Gastroesophageal sphincter (tissue), 4 donors: Measurements from ENCODE around the gene SIPA1. TPM values are rescaled to one million over a fixed set of nuclear protein-coding genes. Genes with fewer than 3 reads are reported as not detected.

Source experiments
- ATAC-seq: fragments of 150-250 bp; one replicate; pipeline ENCODE4 v1.9.1; 2016; ENCODE audit warnings: mild to moderate bottlenecking, moderate library complexity
- H3K27ac ChIP-seq, 4 donors: fragments of 200-600 bp; sonication (generic) in 3 of 4; 1 replicate in 3 of 4; 2 replicates in 1 of 4; pipeline ENCODE4 v1.5.1; 2016 to 2019
- H3K27me3 ChIP-seq: fragments of 200-600 bp; sonication (generic); one replicate; pipeline ENCODE4 v1.5.1; 2019
- H3K36me3 ChIP-seq, 2 donors: fragments of 200-600 bp; sonication (generic); one replicate each; pipeline ENCODE4 v1.5.1; 2019; ENCODE audit warnings: control low read depth in 1 of 2
- H3K4me1 ChIP-seq, 3 donors: fragments of 200-600 bp; sonication (generic); 1 replicate in 2 of 3; 2 replicates in 1 of 3; pipeline ENCODE4 v1.5.1; 2016 to 2019; ENCODE audit warnings: control low read depth in 2 of 3
- H3K4me3 ChIP-seq, 2 donors: fragments of 200-600 bp; sonication (generic); one replicate each; pipeline ENCODE4 v1.5.1; 2019; ENCODE audit warnings: mild to moderate bottlenecking in 1 of 2, moderate library complexity in 1 of 2
- H3K9me3 ChIP-seq, 3 donors: fragments of 200-600 bp; sonication (generic); one replicate each; pipeline ENCODE4 v1.5.1; 2017 to 2019; ENCODE audit warnings: control low read depth in 2 of 3
- EP300 ChIP-seq: sonication (generic); formaldehyde crosslinking; IDR thresholded peaks from one replicate; pipeline ENCODE4 v1.6.1; 2017; ENCODE audit warnings: antibody characterized with exemption, mild to moderate bottlenecking
- POLR2A ChIP-seq, 2 donors: fragments of 450-650 bp; IDR thresholded peaks; one replicate each; pipeline ENCODE4 v1.6.1; 2017; ENCODE audit warnings: antibody characterized with exemption in 2 of 2, mild to moderate bottlenecking in 2 of 2, moderate library complexity in 1 of 2
- POLR2AphosphoS5 ChIP-seq: sonication (generic); formaldehyde crosslinking; IDR thresholded peaks from one replicate; pipeline ENCODE4 v1.6.1; 2017; ENCODE audit warnings: antibody characterized with exemption
- WGBS, 2 donors: methylation state at CpG; one replicate each; pipeline ENCODE4 v1.1.5; 2018; ENCODE audit warnings: low coverage in 1 of 2; 5-methylcytosine and 5-hydroxymethylcytosine counted together
- total RNA-seq, 4 donors: library from RNA; depleted of rRNA; stranded (reverse); fragments of >200 nt; gene quantifications; one replicate each; pipeline ENCODE4 v1.1.0, GENCODE V29; 2016
- TF ChIP-seq, protein P1 (sequence below), 4 experiments: fragments of 200-600 bp in 2 of 4; fragments of 450-650 bp in 2 of 4; sonication (generic) in 1 of 4; IDR thresholded peaks; one replicate each; pipeline ENCODE4 v1.5.1; 2017 to 2019; ENCODE audit warnings: antibody characterized with exemption in 4 of 4, mild to moderate bottlenecking in 2 of 4, moderate library complexity in 2 of 4

The SIPA1 gene
- total RNA-seq, 4 donors from 2014 or later, result 32.9 to 45.0 (median 38.3) TPM

DNA sequence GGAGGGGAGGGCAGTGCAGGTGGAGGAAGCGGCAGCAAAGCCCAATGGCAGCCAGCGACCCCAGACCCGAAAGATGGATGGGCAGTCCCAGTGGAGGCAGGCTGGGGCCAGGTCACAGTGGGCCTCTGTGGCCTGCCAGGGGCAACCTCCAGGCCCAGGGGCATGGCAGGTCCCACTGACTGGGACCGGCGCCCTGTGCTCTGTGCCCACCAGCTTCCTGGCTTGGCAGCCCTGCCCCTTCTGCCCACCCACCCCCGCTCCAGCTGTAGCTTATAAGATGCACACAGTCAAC is 38.0 kb upstream of the SIPA1 start:
- WGBS, 2 donors, result no CpG with 5 or more reads among the region's 6 CpGs
- TF ChIP-seq EP300, result no peak
- TF ChIP-seq POLR2A (IDR thresholded peaks at IDR 0.05), result no peak
- TF ChIP-seq, protein P1, sequence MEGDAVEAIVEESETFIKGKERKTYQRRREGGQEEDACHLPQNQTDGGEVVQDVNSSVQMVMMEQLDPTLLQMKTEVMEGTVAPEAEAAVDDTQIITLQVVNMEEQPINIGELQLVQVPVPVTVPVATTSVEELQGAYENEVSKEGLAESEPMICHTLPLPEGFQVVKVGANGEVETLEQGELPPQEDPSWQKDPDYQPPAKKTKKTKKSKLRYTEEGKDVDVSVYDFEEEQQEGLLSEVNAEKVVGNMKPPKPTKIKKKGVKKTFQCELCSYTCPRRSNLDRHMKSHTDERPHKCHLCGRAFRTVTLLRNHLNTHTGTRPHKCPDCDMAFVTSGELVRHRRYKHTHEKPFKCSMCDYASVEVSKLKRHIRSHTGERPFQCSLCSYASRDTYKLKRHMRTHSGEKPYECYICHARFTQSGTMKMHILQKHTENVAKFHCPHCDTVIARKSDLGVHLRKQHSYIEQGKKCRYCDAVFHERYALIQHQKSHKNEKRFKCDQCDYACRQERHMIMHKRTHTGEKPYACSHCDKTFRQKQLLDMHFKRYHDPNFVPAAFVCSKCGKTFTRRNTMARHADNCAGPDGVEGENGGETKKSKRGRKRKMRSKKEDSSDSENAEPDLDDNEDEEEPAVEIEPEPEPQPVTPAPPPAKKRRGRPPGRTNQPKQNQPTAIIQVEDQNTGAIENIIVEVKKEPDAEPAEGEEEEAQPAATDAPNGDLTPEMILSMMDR (IDR thresholded peaks at IDR 0.05), result no peak
- TF ChIP-seq POLR2AphosphoS5, result no peak
- no peak overlapping the region for H3K27ac ChIP-seq
- no peaks in the 10 kb centered on the region for H3K27me3 ChIP-seq
- no peaks in the 10 kb centered on the region for H3K9me3 ChIP-seq
- peaks cover 0 to 81% of the 10 kb centered on the region in 2 donors for H3K36me3 ChIP-seq
- no peak overlapping the region for H3K4me3 ChIP-seq
- H3K4me1 ChIP-seq, result peaks cover 0 to 13% (median 8%) of the 10 kb centered on the region in 3 donors
- no peak for ATAC-seq

DNA sequence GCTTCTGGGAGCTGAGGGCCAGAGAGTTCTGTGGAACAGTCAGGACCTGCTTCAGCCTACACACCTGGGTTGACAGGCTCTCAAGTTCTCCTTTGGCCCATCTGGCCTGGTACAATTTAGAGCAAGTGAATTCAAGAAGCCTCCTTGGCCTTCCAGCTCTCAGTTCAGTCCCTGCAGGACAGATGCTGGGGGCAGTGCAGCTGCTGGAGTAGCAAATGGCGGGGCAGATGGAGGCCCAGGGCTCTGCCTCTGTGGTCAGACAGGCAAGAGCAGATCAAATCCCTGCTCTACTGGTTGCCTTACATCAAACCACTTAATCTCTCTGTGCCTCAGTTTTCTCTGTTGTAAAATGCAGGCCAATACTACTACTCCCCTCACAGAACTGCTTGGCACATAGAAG is 33.6 kb upstream of the SIPA1 start:
- H3K27ac ChIP-seq, result peak overlapping the region in 1 of 4 donors; percentile 83
- H3K36me3 ChIP-seq, result peaks cover 0 to 89% of the 10 kb centered on the region in 2 donors
- WGBS, 2 donors, result no CpG with 5 or more reads among the region's 1 CpG
- no peaks in the 10 kb centered on the region for H3K27me3 ChIP-seq
- ATAC-seq, result no peak
- TF ChIP-seq, protein P1 (IDR thresholded peaks at IDR 0.05), result no peak
- no peak for TF ChIP-seq EP300
- no peak for TF ChIP-seq POLR2A (IDR thresholded peaks at IDR 0.05)
- TF ChIP-seq POLR2AphosphoS5, result no peak
- H3K9me3 ChIP-seq, result no peaks in the 10 kb centered on the region
- no peak overlapping the region for H3K4me3 ChIP-seq
- peaks cover 0 to 35% (median 15%) of the 10 kb centered on the region in 3 donors for H3K4me1 ChIP-seq

DNA sequence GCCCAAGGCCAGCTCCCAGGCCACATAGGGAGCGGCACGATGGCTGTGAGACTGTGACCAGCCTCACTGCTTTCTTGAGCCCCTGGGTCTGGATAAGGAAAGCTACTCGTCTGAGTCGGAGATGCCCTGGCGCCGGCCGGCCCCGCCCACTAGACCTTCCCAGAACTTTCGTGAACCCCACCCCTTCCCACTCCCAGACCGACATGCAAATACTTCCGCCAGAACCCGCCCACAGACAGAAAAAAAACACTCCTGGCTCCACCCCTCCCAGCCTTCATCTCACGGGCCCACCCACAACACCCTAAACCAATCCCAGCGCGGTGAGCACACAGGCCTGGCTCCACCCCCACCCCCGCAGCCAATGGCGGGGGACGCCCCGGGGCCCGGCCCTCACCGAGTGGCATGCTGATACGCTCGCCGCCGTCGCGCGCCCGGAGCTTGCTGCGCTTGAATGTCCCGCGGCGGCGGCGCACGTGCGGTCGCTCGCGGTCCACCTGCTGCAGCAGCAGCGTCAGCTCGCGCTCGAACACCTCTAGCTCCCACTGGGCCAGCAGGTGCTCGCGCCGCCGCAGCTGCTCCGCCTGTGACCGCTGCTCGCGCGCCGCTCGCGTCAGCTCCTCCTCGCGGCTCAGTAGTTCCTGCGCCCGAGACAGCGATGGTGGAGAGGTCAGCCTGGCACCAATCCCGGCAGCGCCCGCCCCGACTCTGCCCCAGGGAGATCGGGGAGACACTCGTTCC is 30.9 kb upstream of the SIPA1 start:
- peak; percentile 98 for ATAC-seq
- no peaks in the 10 kb centered on the region for H3K9me3 ChIP-seq
- WGBS, 2 donors, result no CpG with 5 or more reads among the region's 67 CpGs
- H3K4me3 ChIP-seq, result peak overlapping the region in 1 of 2 donors; percentile 46
- no peaks in the 10 kb centered on the region for H3K27me3 ChIP-seq
- TF ChIP-seq, protein P1 (IDR thresholded peaks at IDR 0.05), result peak in 3 of 4 experiments; percentile 18 to 22 (median 22)
- TF ChIP-seq EP300 (no peak), POLR2AphosphoS5 (peak; percentile 73), POLR2A (IDR thresholded peaks at IDR 0.05) (peak in 1 of 2 donors; percentile 17)
- H3K4me1 ChIP-seq, result peaks cover 0 to 63% (median 43%) of the 10 kb centered on the region in 3 donors
- H3K36me3 ChIP-seq, result peaks cover 0 to 77% of the 10 kb centered on the region in 2 donors
- peak overlapping the region; percentile 35 to 87 (median 84) for H3K27ac ChIP-seq

DNA sequence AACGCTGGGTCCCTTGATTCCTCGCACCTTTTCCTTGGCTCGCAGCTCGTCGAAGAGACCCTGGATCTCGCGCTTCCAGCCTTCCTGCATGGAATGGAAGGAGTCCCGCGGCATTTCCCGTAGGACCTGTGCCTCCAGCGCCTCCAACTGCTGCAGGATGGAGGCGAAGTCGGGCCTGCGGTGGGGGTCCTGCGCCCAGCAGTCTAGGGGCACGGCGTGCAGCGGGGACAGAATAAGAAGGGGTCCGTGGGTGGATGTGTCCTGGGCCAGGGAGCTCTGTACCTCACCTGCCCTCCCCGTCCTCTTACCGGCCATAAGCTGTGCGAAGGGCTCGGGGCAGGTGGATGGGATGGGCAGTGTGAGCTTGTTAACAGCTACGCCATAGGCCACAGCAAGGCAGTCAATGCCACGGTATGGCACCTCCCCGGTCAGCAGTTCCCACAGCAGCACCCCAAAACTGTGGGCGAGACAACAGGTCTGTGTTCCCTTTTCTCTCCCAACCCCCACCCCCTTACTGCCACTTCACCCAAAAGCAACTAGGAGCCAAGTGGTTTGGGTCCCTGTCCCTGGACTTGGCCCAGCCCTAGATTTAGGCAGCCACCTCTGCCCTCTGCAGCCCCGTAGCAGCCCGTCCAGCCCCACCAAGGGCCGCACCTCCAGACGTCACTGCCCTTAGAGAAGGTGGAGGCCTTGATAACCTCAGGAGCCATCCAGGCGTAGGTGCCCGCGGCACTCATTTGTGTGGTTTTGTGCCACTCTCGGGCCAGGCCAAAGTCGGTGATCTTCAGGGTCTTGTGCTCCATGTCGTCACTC is 30.1 kb upstream of the SIPA1 start:
- WGBS, 2 donors, result 100% methylated on average over 5 of the region's 37 CpGs; no CpG with 5 or more reads in 1 of the 2 donors
- no peaks in the 10 kb centered on the region for H3K27me3 ChIP-seq
- H3K4me3 ChIP-seq, result peak overlapping the region in 1 of 2 donors; percentile 46
- peak overlapping the region; percentile 14 to 87 (median 84) for H3K27ac ChIP-seq
- H3K4me1 ChIP-seq, result peaks cover 0 to 70% (median 51%) of the 10 kb centered on the region in 3 donors
- no peaks in the 10 kb centered on the region for H3K9me3 ChIP-seq
- no peak for TF ChIP-seq POLR2AphosphoS5
- TF ChIP-seq, protein P1 (IDR thresholded peaks at IDR 0.05), result peak in 1 of 4 experiments; percentile 4
- H3K36me3 ChIP-seq, result peaks cover 0 to 74% of the 10 kb centered on the region in 2 donors
- ATAC-seq, result no peak
